GDM1 (cell line): ENCODE data around the gene DUSP3.
"Not testable (repeated sequence)": the region's sequence is repeated elsewhere in the genome, so short reads cannot be mapped to it uniquely, and the experiment has no call there.

ENCODE experiments used
- DNase-seq: peaks from one replicate; lab custom pipeline; 2025; lab: John Stamatoyannopoulos, UW

The DUSP3 gene

GRCh38 chr17:43800736-43801135 is 22.0 kb upstream of the DUSP3 start:
- DNase-seq: no peak

- DNase-seq: no peak
These were observed 20.3 kb upstream of the DUSP3 start for GRCh38 chr17:43799047-43799446.

- not testable (repeated sequence) for DNase-seq
These were observed 19.2 kb upstream of the DUSP3 start for GRCh38 chr17:43798024-43798423.

- not testable (repeated sequence) for DNase-seq
These were observed 13.9 kb upstream of the DUSP3 start for GRCh38 chr17:43792668-43793067.

GRCh38 chr17:43791589-43791988 is 12.8 kb upstream of the DUSP3 start:
- DNase-seq: no peak

GRCh38 chr17:43790311-43790940 is 11.6 kb upstream of the DUSP3 start:
- peak; percentile 36 for DNase-seq

- DNase-seq: no peak
These were observed 10.7 kb upstream of the DUSP3 start for GRCh38 chr17:43789482-43789881.

- DNase-seq: no peak
These were observed 9.8 kb upstream of the DUSP3 start for GRCh38 chr17:43788540-43788939.

- DNase-seq: no peak
These were observed 9.0 kb upstream of the DUSP3 start for GRCh38 chr17:43787728-43788127.

- no peak for DNase-seq
These were observed 5.9 kb upstream of the DUSP3 start for GRCh38 chr17:43784628-43785101.

GRCh38 chr17:43784068-43784467 is 5.3 kb upstream of the DUSP3 start:
- no peak for DNase-seq

- DNase-seq: no peak
These were observed 4.3 kb upstream of the DUSP3 start for GRCh38 chr17:43782913-43783680.

- no peak for DNase-seq
These were observed 1.4 kb upstream of the DUSP3 start, which contains the start of gene CFAP97D1 for GRCh38 chr17:43780135-43780534. CFAP97D1 (plus strand) TSS chr17:43780435; CDS start chr17:43780463, 28 bp downstream.

GRCh38 chr17:43779145-43780125 is 658 bp upstream of the DUSP3 start:
- peak; percentile 82 for DNase-seq

- DNase-seq: no peak
These were observed 4.2 kb downstream of the DUSP3 start for GRCh38 chr17:43774304-43775250.

- DNase-seq: peak; percentile 94
These were observed 5.7 kb downstream of the DUSP3 start for GRCh38 chr17:43772877-43773648.

GRCh38 chr17:43771463-43771862 is 7.3 kb downstream of the DUSP3 start:
- no peak for DNase-seq

- no peak for DNase-seq
These were observed 7.8 kb downstream of the DUSP3 start for GRCh38 chr17:43770957-43771356.

- no peak for DNase-seq
These were observed 8.9 kb downstream of the DUSP3 start for GRCh38 chr17:43769859-43770258.

GRCh38 chr17:43769426-43769825 is 9.4 kb downstream of the DUSP3 start:
- no peak for DNase-seq
